HG03558 (cell line): ENCODE data around the gene CHEK1.
A peak's percentile ranks its signal among the peaks of the same experiment; 100 is the strongest.

Experiments
- ATAC-seq: cut with Tn5 transposase; IDR thresholded peaks from one replicate; pipeline ENCODE4 v1.9.1; 2021; ENCODE audit warnings: moderate number of reproducible peaks; ENCODE audit not compliant: unreplicated experiment; ENCODE audit errors: extremely low read depth

The CHEK1 gene

DNA sequence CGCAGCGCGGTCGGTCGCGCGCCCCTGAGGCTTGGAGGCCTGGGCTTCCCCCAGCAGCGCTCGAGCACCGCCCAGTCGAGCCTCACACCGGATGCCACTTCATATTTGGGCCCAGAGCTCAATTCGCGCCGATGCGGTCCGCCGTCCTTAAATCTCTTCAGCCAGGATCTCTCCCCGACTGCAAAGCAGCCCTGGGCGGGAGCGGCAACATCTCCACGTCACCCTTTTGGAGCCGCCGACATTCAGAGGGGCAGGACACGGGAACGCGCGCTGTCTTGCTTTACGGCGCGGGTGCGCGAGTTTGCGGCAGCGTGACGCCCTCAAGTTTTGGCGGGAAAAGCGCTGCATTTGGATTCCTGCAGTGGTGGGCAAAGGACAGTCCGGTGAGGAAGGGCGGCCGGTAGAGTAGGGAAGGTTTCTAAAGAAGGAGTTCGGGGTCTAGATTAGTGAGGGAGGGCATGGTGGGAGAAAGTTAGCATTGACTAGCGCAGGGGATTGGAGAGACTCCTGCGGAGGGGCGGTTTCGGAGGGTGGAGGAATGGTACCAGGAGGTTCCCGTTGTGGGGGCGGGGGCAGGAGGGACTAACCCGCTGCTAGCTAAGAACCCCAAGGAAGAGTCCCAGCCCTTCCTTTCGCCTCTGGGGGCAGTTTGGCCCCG lies 796 bp downstream of the CHEK1 start:
- peak; percentile 70 for ATAC-seq

DNA sequence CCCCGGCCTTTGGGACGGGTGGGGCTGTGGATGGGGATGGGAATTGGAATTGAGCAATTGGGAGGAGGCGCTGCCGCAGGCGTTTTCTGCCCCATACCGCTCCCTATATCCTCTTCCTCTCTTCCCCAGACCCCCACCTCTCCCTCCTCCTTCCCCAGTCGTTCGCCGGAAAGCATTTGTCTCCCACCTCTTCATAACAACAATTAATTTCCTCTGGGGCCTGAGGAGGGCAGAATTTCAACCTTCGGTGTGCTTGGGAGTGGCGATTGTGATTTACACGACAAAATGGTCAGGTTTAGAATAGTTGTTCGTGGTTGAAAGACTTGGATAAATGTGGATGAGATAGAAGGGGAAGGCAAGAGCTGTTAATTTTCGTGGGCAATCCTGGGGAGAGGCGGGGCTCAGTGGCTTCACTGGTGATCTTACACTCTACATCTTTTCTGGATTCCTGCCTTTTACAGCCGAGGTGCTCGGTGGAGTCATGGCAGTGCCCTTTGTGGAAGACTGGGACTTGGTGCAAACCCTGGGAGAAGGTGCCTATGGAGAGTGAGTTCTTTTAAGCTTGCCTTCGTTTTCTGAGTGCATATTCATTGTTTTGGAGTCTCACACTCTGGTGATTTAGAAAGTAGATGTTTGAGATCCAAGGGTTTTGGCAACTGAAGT lies 1.5 kb downstream of the CHEK1 start:
- no peak for ATAC-seq

DNA sequence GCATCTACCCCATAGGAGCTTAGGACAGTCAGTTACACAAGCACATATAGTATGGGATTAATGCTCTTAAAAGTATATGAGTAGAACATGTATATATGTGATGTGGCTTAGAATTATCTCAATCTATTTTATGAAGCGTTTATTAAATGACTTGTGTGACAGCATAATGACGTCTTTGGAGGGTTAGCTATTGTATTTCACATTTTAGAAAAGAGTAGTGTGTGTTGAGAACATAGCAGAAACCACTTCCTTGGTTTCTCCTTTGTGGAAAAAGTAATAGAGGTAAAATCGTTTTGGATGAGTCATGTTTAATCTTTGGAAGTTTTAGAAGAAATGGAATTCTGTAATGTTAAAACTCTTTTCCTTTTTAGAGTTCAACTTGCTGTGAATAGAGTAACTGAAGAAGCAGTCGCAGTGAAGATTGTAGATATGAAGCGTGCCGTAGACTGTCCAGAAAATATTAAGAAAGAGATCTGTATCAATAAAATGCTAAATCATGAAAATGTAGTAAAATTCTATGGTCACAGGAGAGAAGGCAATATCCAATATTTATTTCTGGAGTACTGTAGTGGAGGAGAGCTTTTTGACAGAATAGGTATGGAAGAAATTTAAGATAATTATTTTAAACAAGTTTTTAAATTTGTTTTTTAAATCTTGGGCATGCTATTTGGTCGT lies 2.4 kb downstream of the CHEK1 start:
- no peak for ATAC-seq

DNA sequence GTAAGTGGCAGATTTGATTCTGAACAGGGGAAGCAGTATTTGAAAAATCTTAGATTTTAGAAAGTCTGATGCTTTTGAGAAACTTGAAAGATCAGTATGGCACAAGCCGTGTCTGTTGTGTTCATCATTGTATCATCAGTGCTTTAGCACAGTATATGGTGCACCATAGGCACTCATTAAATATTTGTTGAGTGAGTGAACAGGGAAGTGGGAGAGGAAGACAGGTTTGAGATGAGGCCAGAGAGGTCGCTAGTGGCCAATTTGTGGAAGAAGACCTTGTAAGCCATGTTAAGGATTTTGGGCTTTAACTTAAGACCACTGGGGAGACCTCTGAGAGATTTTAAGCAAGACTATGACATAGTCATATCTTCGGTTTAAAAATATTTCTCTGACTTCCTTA lies 12.9 kb downstream of the CHEK1 start:
- ATAC-seq: no peak

GRCh38 chr11:125638315-125638714 lies 13.4 kb downstream of the CHEK1 start:
- no peak for ATAC-seq

DNA sequence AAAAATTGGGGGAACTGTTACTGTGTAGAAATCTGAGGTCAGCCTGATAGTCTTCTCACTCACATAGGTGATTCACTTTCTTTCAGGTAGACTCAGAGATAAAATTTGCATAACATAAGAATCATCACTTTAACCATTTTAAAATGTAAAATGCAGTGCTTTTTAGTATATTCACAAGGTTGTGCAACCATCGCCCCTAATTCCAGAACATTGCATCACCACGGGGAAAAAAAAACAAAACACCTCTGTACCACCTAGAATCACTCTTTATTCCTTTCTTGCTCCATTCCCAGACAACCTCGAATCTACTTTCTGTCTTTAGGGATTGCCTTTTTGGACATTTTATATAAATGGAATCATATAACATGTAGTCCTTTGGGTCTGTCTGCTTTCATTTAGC lies 20.9 kb downstream of the CHEK1 start:
- no peak for ATAC-seq

DNA sequence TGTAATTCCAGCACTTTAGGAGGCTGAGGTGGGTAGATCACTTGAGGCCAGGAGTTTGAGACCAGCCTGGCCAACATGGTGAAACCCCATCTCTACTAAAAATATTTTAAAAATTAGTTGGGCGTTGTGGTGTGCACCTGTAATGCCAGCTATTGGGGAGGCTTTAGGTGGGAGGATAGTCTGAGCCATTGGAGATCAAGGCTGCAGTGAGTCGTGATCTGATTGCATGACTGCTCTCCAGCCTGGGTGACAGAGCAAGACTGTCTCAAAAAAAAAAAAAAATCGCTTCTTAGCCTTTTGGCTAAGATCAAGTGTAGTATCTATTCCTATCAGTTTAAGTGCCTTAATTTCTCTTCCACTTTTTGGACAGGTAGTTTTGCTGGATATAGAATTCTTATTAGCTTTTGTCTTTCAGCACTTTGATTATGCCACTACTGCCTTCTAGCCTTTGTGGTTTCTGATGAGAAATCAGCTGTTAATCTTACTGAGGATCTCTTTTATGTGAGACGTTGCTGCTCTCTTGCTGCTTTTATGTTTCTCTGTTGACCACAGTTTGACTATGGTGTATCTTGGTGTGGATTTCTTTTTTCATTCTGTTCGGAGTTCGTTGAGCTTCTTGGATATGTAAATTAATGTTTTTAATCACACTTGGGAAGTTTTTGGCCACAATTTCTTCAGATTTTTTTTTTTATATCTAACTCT lies 24.7 kb downstream of the CHEK1 start:
- ATAC-seq: no peak

GRCh38 chr11:125662689-125663088 lies 37.7 kb downstream of the CHEK1 start:
- ATAC-seq: no peak

GRCh38 chr11:125663910-125664309 lies 38.9 kb downstream of the CHEK1 start:
- no peak for ATAC-seq

- ATAC-seq: no peak
Measured at GRCh38 chr11:125667151-125667550, 42.2 kb downstream of the CHEK1 start.

DNA sequence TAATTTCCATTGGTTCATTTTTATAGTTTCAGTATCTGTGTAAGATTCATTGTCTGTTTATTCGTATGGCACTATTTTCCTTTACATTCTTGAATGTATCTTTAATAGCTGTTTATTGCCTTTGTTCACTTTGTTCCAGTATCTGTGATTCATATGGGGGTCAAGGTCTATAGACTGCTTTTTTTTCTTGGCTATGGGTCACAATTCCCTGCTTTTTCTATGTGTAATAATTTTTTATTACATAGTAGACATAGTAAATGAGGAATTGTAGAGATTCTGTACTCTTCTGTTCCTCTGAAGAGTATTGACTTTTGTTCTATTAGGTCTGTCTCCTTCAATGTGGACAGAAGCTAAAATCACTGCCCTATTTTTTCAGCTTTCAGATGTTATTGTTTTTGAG lies 45.2 kb downstream of the CHEK1 start:
- ATAC-seq: no peak

- ATAC-seq: no peak
Measured at GRCh38 chr11:125671561-125671960, 46.6 kb downstream of the CHEK1 start.

DNA sequence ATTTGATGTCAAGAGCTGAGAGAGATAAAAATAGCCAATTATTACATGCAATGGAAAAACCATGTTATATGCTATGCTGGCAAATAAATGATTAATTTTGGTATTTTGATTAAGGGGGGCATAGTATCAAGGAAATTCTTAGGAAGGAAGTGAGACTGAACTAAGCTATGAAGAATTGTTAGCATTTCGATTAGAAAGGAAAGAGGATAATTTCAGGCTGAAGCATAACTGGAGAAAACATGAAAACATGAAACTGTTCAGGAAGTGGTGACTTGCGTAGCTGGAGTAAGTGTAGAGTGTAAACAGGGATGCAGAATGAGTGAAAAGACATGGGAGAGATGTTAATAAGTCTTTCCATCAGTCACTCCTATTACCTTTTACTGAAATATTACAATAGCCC lies 49.2 kb downstream of the CHEK1 start:
- no peak for ATAC-seq

DNA sequence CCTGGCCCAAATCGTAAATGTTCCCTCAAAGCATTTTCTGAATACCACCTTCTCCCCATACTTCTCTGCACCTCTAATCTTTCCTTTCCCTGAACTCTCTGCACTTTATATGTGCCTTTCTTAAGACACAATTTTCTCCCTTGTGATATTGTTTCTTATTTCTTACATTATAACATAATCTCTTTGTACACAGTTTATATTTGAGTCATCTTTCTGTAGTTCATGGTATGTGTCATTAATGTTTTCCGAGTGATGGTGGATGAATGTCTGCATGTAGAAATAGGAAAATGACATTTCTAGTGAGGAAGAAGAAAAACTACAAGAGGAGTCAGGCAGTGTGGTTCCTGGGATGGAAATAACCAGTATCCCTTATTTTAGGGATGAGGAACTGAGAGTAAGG lies 50.2 kb downstream of the CHEK1 start:
- ATAC-seq: no peak

DNA sequence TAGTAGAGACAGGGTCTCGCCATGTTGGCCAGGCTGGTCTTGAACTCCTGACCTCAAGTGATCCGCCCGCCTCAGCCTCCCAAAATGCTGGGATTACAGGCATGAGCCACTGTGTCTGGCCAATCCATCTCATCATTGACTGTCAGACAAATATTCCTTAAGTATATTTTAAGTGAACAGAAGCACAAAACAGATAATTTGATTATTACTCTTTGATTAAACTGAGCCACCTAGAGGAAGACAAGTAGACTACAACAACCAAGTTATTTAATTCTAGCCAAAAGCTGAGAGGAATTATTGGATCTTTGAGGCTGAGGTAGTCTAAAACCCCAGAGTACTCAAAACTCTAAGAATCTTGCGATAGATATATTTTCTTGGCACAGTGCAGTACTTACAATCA lies 54.4 kb downstream of the CHEK1 start:
- no peak for ATAC-seq

GRCh38 chr11:125679837-125680236 lies 54.9 kb downstream of the CHEK1 start:
- no peak for ATAC-seq

DNA sequence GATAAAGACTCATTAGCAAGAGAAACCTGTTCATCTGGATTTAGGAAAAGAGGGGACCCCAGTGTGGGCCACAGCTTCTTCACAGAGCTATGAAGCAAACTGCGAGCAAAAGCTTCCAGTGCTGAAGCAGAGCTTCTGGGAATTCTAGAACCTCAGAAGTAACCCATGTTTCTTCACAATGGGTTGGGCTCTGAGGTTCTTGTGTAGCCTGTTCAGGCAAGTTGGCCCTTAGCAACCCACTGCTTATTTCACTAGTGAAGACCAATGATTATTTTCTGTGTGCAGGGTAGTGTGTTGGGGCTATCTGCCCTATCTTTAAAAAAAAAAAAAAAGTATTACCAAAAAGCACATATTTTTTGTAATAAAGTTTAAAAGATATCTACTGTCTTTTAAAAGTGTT lies 55.8 kb downstream of the CHEK1 start, which contains the start of gene ACRV1:
ACRV1 (minus strand) TSS at position 101 of the 400 bp plus-strand sequence; CDS start at position 34, 67 bp downstream.
- ATAC-seq: no peak

DNA sequence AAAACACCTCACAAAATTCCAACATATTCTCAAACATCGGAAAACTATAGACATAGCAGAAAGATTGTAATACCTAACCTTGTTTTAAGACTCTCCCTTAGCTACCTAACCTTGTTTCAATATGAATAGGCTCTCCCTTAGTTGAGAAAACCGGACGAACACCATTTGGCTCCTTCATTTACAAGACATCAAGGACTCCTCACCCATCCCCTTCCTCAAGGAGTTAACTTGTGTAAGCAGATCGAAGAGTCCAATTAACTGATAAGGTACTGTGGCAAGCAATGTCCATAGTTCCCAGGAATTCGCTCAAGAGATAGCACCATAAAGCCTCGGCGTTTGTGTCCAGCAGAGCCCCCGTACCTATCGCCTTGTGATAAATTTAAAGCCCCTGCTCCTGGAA lies 60.3 kb downstream of the CHEK1 start:
- no peak for ATAC-seq

GRCh38 chr11:125688066-125688465 lies 63.1 kb downstream of the CHEK1 start:
- ATAC-seq: no peak

GRCh38 chr11:125688632-125689031 lies 63.7 kb downstream of the CHEK1 start:
- no peak for ATAC-seq

DNA sequence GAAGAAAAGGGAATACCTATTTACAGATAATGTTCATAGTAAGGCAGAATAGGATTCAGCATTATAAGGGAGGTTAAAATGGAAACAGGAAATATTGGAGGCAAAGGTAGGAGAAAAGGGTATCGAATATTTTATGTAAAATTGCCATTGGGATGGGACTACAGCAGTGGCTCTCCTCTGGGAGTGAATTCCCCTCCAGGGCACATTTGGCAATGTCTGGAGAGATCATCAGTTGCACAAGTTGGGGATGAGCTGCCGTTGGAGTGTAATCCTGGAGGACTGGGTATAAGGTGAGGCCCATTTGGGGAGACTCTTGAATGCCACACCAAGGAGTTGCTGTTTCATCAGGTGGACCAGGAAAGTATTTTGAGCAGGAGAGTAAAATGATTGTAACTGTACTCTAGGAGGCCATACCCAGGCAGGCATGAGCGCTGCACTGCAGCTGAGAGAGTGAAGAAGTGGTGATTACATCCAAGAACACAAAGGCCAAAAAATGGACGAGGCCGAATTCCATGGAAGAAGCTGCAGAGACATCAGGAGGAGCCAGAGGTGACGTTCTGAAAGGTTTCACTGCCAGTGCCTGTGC lies 64.4 kb downstream of the CHEK1 start:
- no peak for ATAC-seq
